HFF-Myc (cell line): ENCODE measurements around the gene ERN2.

Experiments used
- DNase-seq: peaks from one replicate; pipeline ENCODE4 v3.0.0-alpha.2; 2011; ENCODE audit warnings: low read depth; ENCODE audit errors: extremely low read depth
- H3K4me3 ChIP-seq: replicated peaks from 2 replicates; pipeline ENCODE4 v1.5.1; 2011; ENCODE audit warnings: low read depth, mild to moderate bottlenecking, control low read depth, low read length
- CTCF ChIP-seq: IDR thresholded peaks from 2 replicates; pipeline ENCODE4 v1.5.1; 2012; ENCODE audit warnings: mild to moderate bottlenecking, low read depth, low read length, control low read depth; ENCODE audit errors: missing control alignments

The ERN2 gene

GRCh38 chr16:23640615-23640930 is 72.4 kb downstream of the ERN2 start:
- DNase-seq = no peak
- TF ChIP-seq CTCF = no peak
- H3K4me3 ChIP-seq = peak overlapping the region; percentile 94
